ENCODE data around the gene MTCP1.
A peak's percentile ranks its signal among the peaks of the same experiment; 100 is the strongest.

Gene MTCP1

GRCh38 chrX:155070663-155070974, 317 bp downstream of the MTCP1 start:
- H3K27me3 ChIP-seq (ENCODE audit: low read depth, low read length): no peaks in the 10 kb centered on the region
- H3K9me3 ChIP-seq (ENCODE audit: control insufficient read depth in 1 of 2, low read length in 2 of 2): no peaks in the 10 kb centered on the region
- peaks cover 0 to 16% of the 10 kb centered on the region in 2 donors for H3K4me1 ChIP-seq (ENCODE audit: control insufficient read depth in 1 of 2, insufficient read depth in 2 of 2, low read length in 2 of 2)
- H3K27ac ChIP-seq (ENCODE audit: low read length): peak overlapping the region; percentile 81
- peak overlapping the region; percentile 67 to 82 for H3K4me3 ChIP-seq (ENCODE audit: low read depth in 1 of 2, low read length in 2 of 2)
- peaks cover 7 to 9% of the 10 kb centered on the region in 2 donors for H3K36me3 ChIP-seq (ENCODE audit: control insufficient read depth in 1 of 2, insufficient read depth in 2 of 2, low read length in 2 of 2)

- peak overlapping the region; percentile 81 for H3K27ac ChIP-seq (ENCODE audit: low read length)
- no peaks in the 10 kb centered on the region for H3K27me3 ChIP-seq (ENCODE audit: low read depth, low read length)
- no peaks in the 10 kb centered on the region for H3K9me3 ChIP-seq (ENCODE audit: control insufficient read depth in 1 of 2, low read length in 2 of 2)
- peaks cover 0 to 16% of the 10 kb centered on the region in 2 donors for H3K4me1 ChIP-seq (ENCODE audit: control insufficient read depth in 1 of 2, insufficient read depth in 2 of 2, low read length in 2 of 2)
- H3K4me3 ChIP-seq (ENCODE audit: low read depth in 1 of 2, low read length in 2 of 2): peak overlapping the region; percentile 67 to 82
- H3K36me3 ChIP-seq (ENCODE audit: control insufficient read depth in 1 of 2, insufficient read depth in 2 of 2, low read length in 2 of 2): peaks cover 5 to 7% of the 10 kb centered on the region in 2 donors
Observed at GRCh38 chrX:155070038-155070437, 898 bp downstream of the MTCP1 start.

- no peaks in the 10 kb centered on the region for H3K9me3 ChIP-seq (ENCODE audit: control insufficient read depth in 1 of 2, low read length in 2 of 2)
- peak overlapping the region; percentile 67 to 82 for H3K4me3 ChIP-seq (ENCODE audit: low read depth in 1 of 2, low read length in 2 of 2)
- H3K4me1 ChIP-seq (ENCODE audit: control insufficient read depth in 1 of 2, insufficient read depth in 2 of 2, low read length in 2 of 2): peaks cover 0 to 16% of the 10 kb centered on the region in 2 donors
- H3K27me3 ChIP-seq (ENCODE audit: low read depth, low read length): no peaks in the 10 kb centered on the region
- H3K36me3 ChIP-seq (ENCODE audit: control insufficient read depth in 1 of 2, insufficient read depth in 2 of 2, low read length in 2 of 2): peaks cover 5 to 7% of the 10 kb centered on the region in 2 donors
- no peak overlapping the region for H3K27ac ChIP-seq (ENCODE audit: low read length)
Observed at GRCh38 chrX:155069414-155069813, 1.5 kb downstream of the MTCP1 start.

GRCh38 chrX:155068165-155068564, 2.8 kb downstream of the MTCP1 start:
- Histone ChIP-seq H3K27ac (ENCODE audit: low read length) (no peak overlapping the region), H3K27me3 (ENCODE audit: low read depth, low read length) (no peaks in the 10 kb centered on the region), H3K4me1 (ENCODE audit: control insufficient read depth in 1 of 2, insufficient read depth in 2 of 2, low read length in 2 of 2) (peaks cover 0 to 16% of the 10 kb centered on the region in 2 donors), H3K36me3 (ENCODE audit: control insufficient read depth in 1 of 2, insufficient read depth in 2 of 2, low read length in 2 of 2) (no peaks in the 10 kb centered on the region), H3K9me3 (ENCODE audit: control insufficient read depth in 1 of 2, low read length in 2 of 2) (no peaks in the 10 kb centered on the region), H3K4me3 (ENCODE audit: low read depth in 1 of 2, low read length in 2 of 2) (no peak overlapping the region)

GRCh38 chrX:155065035-155065734, 5.8 kb downstream of the MTCP1 start:
- Histone ChIP-seq H3K27ac (ENCODE audit: low read length) (no peak overlapping the region), H3K27me3 (ENCODE audit: low read depth, low read length) (no peaks in the 10 kb centered on the region), H3K9me3 (ENCODE audit: control insufficient read depth in 1 of 2, low read length in 2 of 2) (no peaks in the 10 kb centered on the region), H3K4me1 (ENCODE audit: control insufficient read depth in 1 of 2, insufficient read depth in 2 of 2, low read length in 2 of 2) (peaks cover 0 to 9% of the 10 kb centered on the region in 2 donors), H3K4me3 (ENCODE audit: low read depth in 1 of 2, low read length in 2 of 2) (no peak overlapping the region), H3K36me3 (ENCODE audit: control insufficient read depth in 1 of 2, insufficient read depth in 2 of 2, low read length in 2 of 2) (no peaks in the 10 kb centered on the region)

- Histone ChIP-seq H3K4me3 (ENCODE audit: low read depth in 1 of 2, low read length in 2 of 2) (no peak overlapping the region), H3K4me1 (ENCODE audit: control insufficient read depth in 1 of 2, insufficient read depth in 2 of 2, low read length in 2 of 2) (peaks cover 0 to 4% of the 10 kb centered on the region in 2 donors), H3K9me3 (ENCODE audit: control insufficient read depth in 1 of 2, low read length in 2 of 2) (no peaks in the 10 kb centered on the region), H3K36me3 (ENCODE audit: control insufficient read depth in 1 of 2, insufficient read depth in 2 of 2, low read length in 2 of 2) (no peaks in the 10 kb centered on the region), H3K27ac (ENCODE audit: low read length) (no peak overlapping the region), H3K27me3 (ENCODE audit: low read depth, low read length) (no peaks in the 10 kb centered on the region)
Observed at GRCh38 chrX:155061760-155062159, 9.2 kb downstream of the MTCP1 start.

- Histone ChIP-seq H3K9me3 (ENCODE audit: control insufficient read depth in 1 of 2, low read length in 2 of 2) (no peaks in the 10 kb centered on the region), H3K27me3 (ENCODE audit: low read depth, low read length) (no peaks in the 10 kb centered on the region), H3K4me3 (ENCODE audit: low read depth in 1 of 2, low read length in 2 of 2) (peak overlapping the region in 1 of 2 donors; percentile 46), H3K4me1 (ENCODE audit: control insufficient read depth in 1 of 2, insufficient read depth in 2 of 2, low read length in 2 of 2) (peaks cover 0 to 5% of the 10 kb centered on the region in 2 donors), H3K27ac (ENCODE audit: low read length) (no peak overlapping the region), H3K36me3 (ENCODE audit: control insufficient read depth in 1 of 2, insufficient read depth in 2 of 2, low read length in 2 of 2) (peaks cover 0 to 6% of the 10 kb centered on the region in 2 donors)
Observed at GRCh38 chrX:155056877-155057792, 13.8 kb downstream of the MTCP1 start.

- H3K4me1 ChIP-seq (ENCODE audit: control insufficient read depth in 1 of 2, insufficient read depth in 2 of 2, low read length in 2 of 2): peaks cover 0 to 5% of the 10 kb centered on the region in 2 donors
- no peaks in the 10 kb centered on the region for H3K9me3 ChIP-seq (ENCODE audit: control insufficient read depth in 1 of 2, low read length in 2 of 2)
- no peaks in the 10 kb centered on the region for H3K27me3 ChIP-seq (ENCODE audit: low read depth, low read length)
- peaks cover 0 to 6% of the 10 kb centered on the region in 2 donors for H3K36me3 ChIP-seq (ENCODE audit: control insufficient read depth in 1 of 2, insufficient read depth in 2 of 2, low read length in 2 of 2)
- no peak overlapping the region for H3K27ac ChIP-seq (ENCODE audit: low read length)
- no peak overlapping the region for H3K4me3 ChIP-seq (ENCODE audit: low read depth in 1 of 2, low read length in 2 of 2)
Observed at GRCh38 chrX:155056471-155056870, 14.5 kb downstream of the MTCP1 start.

GRCh38 chrX:155055494-155055893, 15.4 kb downstream of the MTCP1 start:
- Histone ChIP-seq H3K9me3 (ENCODE audit: control insufficient read depth in 1 of 2, low read length in 2 of 2) (no peaks in the 10 kb centered on the region), H3K27me3 (ENCODE audit: low read depth, low read length) (no peaks in the 10 kb centered on the region)

GRCh38 chrX:155054255-155054654, 16.7 kb downstream of the MTCP1 start:
- H3K4me1 ChIP-seq (ENCODE audit: control insufficient read depth in 1 of 2, insufficient read depth in 2 of 2, low read length in 2 of 2): peaks cover 0 to 5% of the 10 kb centered on the region in 2 donors
- H3K4me3 ChIP-seq (ENCODE audit: low read depth in 1 of 2, low read length in 2 of 2): no peak overlapping the region
- no peak overlapping the region for H3K27ac ChIP-seq (ENCODE audit: low read length)
- no peaks in the 10 kb centered on the region for H3K9me3 ChIP-seq (ENCODE audit: control insufficient read depth in 1 of 2, low read length in 2 of 2)
- no peaks in the 10 kb centered on the region for H3K27me3 ChIP-seq (ENCODE audit: low read depth, low read length)
- H3K36me3 ChIP-seq (ENCODE audit: control insufficient read depth in 1 of 2, insufficient read depth in 2 of 2, low read length in 2 of 2): peaks cover 0 to 6% of the 10 kb centered on the region in 2 donors

More at GRCh38 chrX:155055494-155055893, 15.4 kb downstream of the MTCP1 start:
- no peak overlapping the region for H3K27ac ChIP-seq (ENCODE audit: low read length)
- peaks cover 0 to 5% of the 10 kb centered on the region in 2 donors for H3K4me1 ChIP-seq (ENCODE audit: control insufficient read depth in 1 of 2, insufficient read depth in 2 of 2, low read length in 2 of 2)
- peaks cover 0 to 6% of the 10 kb centered on the region in 2 donors for H3K36me3 ChIP-seq (ENCODE audit: control insufficient read depth in 1 of 2, insufficient read depth in 2 of 2, low read length in 2 of 2)
- H3K4me3 ChIP-seq (ENCODE audit: low read depth in 1 of 2, low read length in 2 of 2): no peak overlapping the region

- Histone ChIP-seq H3K36me3 (ENCODE audit: control insufficient read depth in 1 of 2, insufficient read depth in 2 of 2, low read length in 2 of 2) (peaks cover 0 to 6% of the 10 kb centered on the region in 2 donors), H3K4me1 (ENCODE audit: control insufficient read depth in 1 of 2, insufficient read depth in 2 of 2, low read length in 2 of 2) (peaks cover 0 to 9% of the 10 kb centered on the region in 2 donors), H3K4me3 (ENCODE audit: low read depth in 1 of 2, low read length in 2 of 2) (no peak overlapping the region), H3K27ac (ENCODE audit: low read length) (no peak overlapping the region), H3K9me3 (ENCODE audit: control insufficient read depth in 1 of 2, low read length in 2 of 2) (no peaks in the 10 kb centered on the region), H3K27me3 (ENCODE audit: low read depth, low read length) (no peaks in the 10 kb centered on the region)
Observed at GRCh38 chrX:155053656-155054055, 17.3 kb downstream of the MTCP1 start.

Data from muscle layer of duodenum (tissue), 2 donors.